ENCODE data around the gene PRDX3. TPM values are rescaled to one million over a fixed set of nuclear protein-coding genes. Genes with fewer than 3 reads are reported as not detected.

PRDX3 gene
- total RNA-seq, 2 donors from 2014 or later: 123 to 167 TPM

DNA sequence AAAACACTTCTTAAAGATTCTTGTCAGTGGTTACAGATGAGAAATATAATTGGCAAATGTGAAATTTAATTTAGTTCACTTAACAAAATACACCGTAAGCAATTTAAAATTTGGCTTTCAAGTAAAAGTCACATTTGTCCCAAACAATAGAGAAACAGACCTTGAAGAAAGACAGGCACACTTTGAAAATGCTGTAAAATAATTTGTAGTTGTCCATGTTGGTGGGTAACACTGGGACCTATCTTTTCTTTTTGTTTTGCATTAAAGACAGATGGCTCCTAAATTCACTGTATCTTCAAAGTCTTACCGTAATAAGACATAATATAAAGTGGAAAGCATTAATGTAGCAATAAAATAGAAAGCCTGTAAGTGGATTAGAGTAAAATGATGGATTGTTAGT lies 32.0 kb upstream of the PRDX3 start:
- TF ChIP-seq POLR2A (IDR thresholded peaks at IDR 0.05) (no peak), POLR2AphosphoS5 (IDR thresholded peaks at IDR 0.05) (no peak)
- TF ChIP-seq, protein P1, sequence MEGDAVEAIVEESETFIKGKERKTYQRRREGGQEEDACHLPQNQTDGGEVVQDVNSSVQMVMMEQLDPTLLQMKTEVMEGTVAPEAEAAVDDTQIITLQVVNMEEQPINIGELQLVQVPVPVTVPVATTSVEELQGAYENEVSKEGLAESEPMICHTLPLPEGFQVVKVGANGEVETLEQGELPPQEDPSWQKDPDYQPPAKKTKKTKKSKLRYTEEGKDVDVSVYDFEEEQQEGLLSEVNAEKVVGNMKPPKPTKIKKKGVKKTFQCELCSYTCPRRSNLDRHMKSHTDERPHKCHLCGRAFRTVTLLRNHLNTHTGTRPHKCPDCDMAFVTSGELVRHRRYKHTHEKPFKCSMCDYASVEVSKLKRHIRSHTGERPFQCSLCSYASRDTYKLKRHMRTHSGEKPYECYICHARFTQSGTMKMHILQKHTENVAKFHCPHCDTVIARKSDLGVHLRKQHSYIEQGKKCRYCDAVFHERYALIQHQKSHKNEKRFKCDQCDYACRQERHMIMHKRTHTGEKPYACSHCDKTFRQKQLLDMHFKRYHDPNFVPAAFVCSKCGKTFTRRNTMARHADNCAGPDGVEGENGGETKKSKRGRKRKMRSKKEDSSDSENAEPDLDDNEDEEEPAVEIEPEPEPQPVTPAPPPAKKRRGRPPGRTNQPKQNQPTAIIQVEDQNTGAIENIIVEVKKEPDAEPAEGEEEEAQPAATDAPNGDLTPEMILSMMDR (IDR thresholded peaks at IDR 0.05): no peak
- DNase-seq (ENCODE audit: low spot score): no peak
- Histone ChIP-seq H3K27ac (peak overlapping the region; percentile 59 to 93), H3K4me1 (replicated peaks) (peaks cover 29% of the 10 kb centered on the region), H3K9me3 (no peaks in the 10 kb centered on the region), H3K4me3 (no peak overlapping the region), H3K27me3 (replicated peaks; ENCODE audit: insufficient read depth) (no peaks in the 10 kb centered on the region), H3K36me3 (no peaks in the 10 kb centered on the region)
- intact Hi-C loops (cut with DNase I): no loop called here
- 87% methylated on average over 2 of the region's 2 CpGs for WGBS

DNA sequence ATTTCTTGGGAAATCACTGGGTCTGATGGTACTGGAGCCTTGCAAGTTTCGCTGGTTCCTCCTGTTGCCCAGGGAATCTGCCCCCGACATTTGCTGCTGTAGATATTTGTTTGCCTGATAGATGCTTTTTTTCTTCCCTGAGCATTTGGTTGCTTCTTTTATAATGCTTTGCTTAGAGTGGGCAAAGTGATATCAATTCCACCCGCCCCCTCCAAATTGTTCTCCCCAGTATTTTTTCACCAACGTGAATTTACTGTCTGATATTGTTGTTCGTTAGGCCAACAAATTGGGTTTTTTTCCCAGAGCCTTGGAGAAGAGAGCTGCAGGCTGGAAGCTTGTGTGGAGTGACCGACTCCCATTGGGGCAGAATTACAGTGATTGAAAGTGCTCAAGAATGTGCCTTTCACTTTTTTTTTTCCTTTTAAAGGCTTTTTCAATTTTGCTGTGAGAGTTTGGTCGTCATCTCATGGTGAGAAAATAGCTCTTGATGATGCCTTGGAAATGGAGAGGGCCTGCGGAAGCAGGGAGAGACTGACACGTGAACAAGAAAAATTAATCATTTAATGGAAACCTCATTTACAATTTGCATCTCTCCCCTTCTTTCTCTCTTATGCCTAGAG lies 31.2 kb upstream of the PRDX3 start:
- H3K4me1 ChIP-seq (replicated peaks): peaks cover 29% of the 10 kb centered on the region
- TF ChIP-seq, protein P1 (IDR thresholded peaks at IDR 0.05): peak in 1 of 4 experiments; percentile 1
- no peak for TF ChIP-seq POLR2AphosphoS5 (IDR thresholded peaks at IDR 0.05)
- H3K27ac ChIP-seq: peak overlapping the region; percentile 93 to 94
- WGBS: 53% methylated on average over 9 of the region's 9 CpGs
- no peaks in the 10 kb centered on the region for H3K9me3 ChIP-seq
- DNase-seq (ENCODE audit: low spot score): no peak
- H3K27me3 ChIP-seq (replicated peaks; ENCODE audit: insufficient read depth): no peaks in the 10 kb centered on the region
- H3K4me3 ChIP-seq: no peak overlapping the region
- no peaks in the 10 kb centered on the region for H3K36me3 ChIP-seq
- intact Hi-C loops (cut with DNase I): loop anchor here (5.0 kb wide), 1 partner anchor 42 kb away; no protein-coding TSS in a partner anchor

DNA sequence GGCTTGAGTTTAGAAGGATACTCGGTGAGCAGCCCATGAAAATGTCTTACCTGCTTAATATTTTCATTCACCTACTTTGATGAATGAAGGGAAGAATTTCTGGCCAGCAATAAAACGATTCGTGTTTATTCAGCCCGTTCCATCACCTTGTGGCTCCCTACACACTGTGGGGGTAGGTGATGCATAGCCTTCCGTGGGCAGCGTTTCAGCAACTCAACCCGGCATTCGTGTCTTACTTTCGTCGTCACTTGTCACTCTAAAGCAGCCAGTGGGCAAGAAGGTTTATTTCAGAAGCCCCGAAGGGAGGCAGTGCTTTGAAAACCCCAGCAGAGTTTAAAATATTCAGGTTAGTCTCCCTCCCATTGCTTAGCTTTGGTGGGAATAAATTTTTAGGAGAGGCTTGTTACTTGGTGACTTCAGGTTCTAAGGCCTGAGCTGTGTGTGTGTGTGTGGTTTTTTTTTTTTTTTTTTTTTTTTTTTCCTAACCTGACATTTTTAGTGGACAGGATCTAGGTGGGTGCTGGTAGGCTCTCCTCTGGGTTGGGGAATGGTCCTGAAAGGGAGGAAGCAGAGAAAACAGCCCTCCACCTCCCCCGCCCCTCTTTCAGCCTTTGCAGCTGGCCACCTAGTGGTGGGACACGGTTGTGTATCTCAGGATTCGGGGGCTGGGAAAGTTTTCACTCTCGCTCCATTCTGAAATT lies 30.6 kb upstream of the PRDX3 start:
- H3K4me3 ChIP-seq: peak overlapping the region; percentile 72 to 85
- H3K36me3 ChIP-seq: no peaks in the 10 kb centered on the region
- peaks cover 29% of the 10 kb centered on the region for H3K4me1 ChIP-seq (replicated peaks)
- no peaks in the 10 kb centered on the region for H3K9me3 ChIP-seq
- H3K27ac ChIP-seq: peak overlapping the region; percentile 93 to 94
- 23% methylated on average over 15 of the region's 15 CpGs for WGBS
- intact Hi-C loops (cut with DNase I): loop anchor here (5.0 kb wide), 1 partner anchor 43 kb away; no protein-coding TSS in a partner anchor
- no peaks in the 10 kb centered on the region for H3K27me3 ChIP-seq (replicated peaks; ENCODE audit: insufficient read depth)
- no peak for DNase-seq (ENCODE audit: low spot score)
- no peak for TF ChIP-seq POLR2A (IDR thresholded peaks at IDR 0.05)
- TF ChIP-seq, protein P1 (IDR thresholded peaks at IDR 0.05): peak; percentile 46 to 60 (median 56)
- TF ChIP-seq POLR2AphosphoS5 (IDR thresholded peaks at IDR 0.05): peak; percentile 5

- no peaks in the 10 kb centered on the region for H3K9me3 ChIP-seq
Observed at GRCh38 chr10:119208553-119208940, 29.9 kb upstream of the PRDX3 start.

More at GRCh38 chr10:119208553-119208940, 29.9 kb upstream of the PRDX3 start:
- TF ChIP-seq, protein P1 (IDR thresholded peaks at IDR 0.05): no peak
- TF ChIP-seq POLR2AphosphoS5 (IDR thresholded peaks at IDR 0.05): no peak
- no peak for TF ChIP-seq POLR2A (IDR thresholded peaks at IDR 0.05)
- Histone ChIP-seq H3K27ac (peak overlapping the region; percentile 93 to 94), H3K36me3 (no peaks in the 10 kb centered on the region), H3K4me1 (replicated peaks) (peaks cover 29% of the 10 kb centered on the region), H3K27me3 (replicated peaks; ENCODE audit: insufficient read depth) (no peaks in the 10 kb centered on the region), H3K4me3 (peak overlapping the region; percentile 72 to 85)
- WGBS: 20% methylated on average over 3 of the region's 3 CpGs
- DNase-seq (ENCODE audit: low spot score): no peak
- intact Hi-C loops (cut with DNase I): loop anchor here (5.0 kb wide), 1 partner anchor 44 kb away; no protein-coding TSS in a partner anchor
